Measurements from ENCODE around the gene CHST12.
"Not testable (repeated sequence)": the region's sequence is repeated elsewhere in the genome, so short reads cannot be mapped to it uniquely, and the experiment has no call there.

Gene CHST12

GRCh38 chr7:2379161-2379560 is 24.2 kb upstream of the CHST12 start:
- no peak for DNase-seq

- DNase-seq = no peak
Observed at GRCh38 chr7:2379821-2380450, 23.5 kb upstream of the CHST12 start.

GRCh38 chr7:2380461-2380860 is 22.9 kb upstream of the CHST12 start:
- no peak for DNase-seq

GRCh38 chr7:2381227-2381626 is 22.2 kb upstream of the CHST12 start:
- DNase-seq = no peak

- DNase-seq = no peak
Observed at GRCh38 chr7:2381881-2382509, 21.4 kb upstream of the CHST12 start.

- DNase-seq = no peak
Observed at GRCh38 chr7:2383543-2384274, 19.7 kb upstream of the CHST12 start.

- DNase-seq = no peak
Observed at GRCh38 chr7:2384354-2385243, 18.8 kb upstream of the CHST12 start.

GRCh38 chr7:2386122-2386521 is 17.3 kb upstream of the CHST12 start:
- DNase-seq = not testable (repeated sequence)

- DNase-seq = no peak
Observed at GRCh38 chr7:2386964-2387669, 16.3 kb upstream of the CHST12 start.

GRCh38 chr7:2387897-2388636 is 15.3 kb upstream of the CHST12 start:
- no peak for DNase-seq

GRCh38 chr7:2388637-2388954 is 14.8 kb upstream of the CHST12 start:
- no peak for DNase-seq

- DNase-seq = not testable (repeated sequence)
Observed at GRCh38 chr7:2390020-2390816, 13.2 kb upstream of the CHST12 start.

- no peak for DNase-seq
Observed at GRCh38 chr7:2393706-2394105, 9.7 kb upstream of the CHST12 start.

- no peak for DNase-seq
Observed at GRCh38 chr7:2394566-2395082, 8.8 kb upstream of the CHST12 start.

- DNase-seq = no peak
Observed at GRCh38 chr7:2398506-2398905, 4.9 kb upstream of the CHST12 start.

GRCh38 chr7:2399848-2400587 is 3.4 kb upstream of the CHST12 start:
- DNase-seq = no peak

GRCh38 chr7:2402687-2403013 is 761 bp upstream of the CHST12 start:
- DNase-seq = no peak

- DNase-seq = peak in 1 of 2 experiments; percentile 24
Observed at GRCh38 chr7:2403718-2404648, 572 bp downstream of the CHST12 start.

GRCh38 chr7:2404714-2405119 is 1.3 kb downstream of the CHST12 start:
- DNase-seq = no peak

All from SHP77 (cell line).